ENCODE results near the gene RLBP1.

Gene RLBP1

DNA sequence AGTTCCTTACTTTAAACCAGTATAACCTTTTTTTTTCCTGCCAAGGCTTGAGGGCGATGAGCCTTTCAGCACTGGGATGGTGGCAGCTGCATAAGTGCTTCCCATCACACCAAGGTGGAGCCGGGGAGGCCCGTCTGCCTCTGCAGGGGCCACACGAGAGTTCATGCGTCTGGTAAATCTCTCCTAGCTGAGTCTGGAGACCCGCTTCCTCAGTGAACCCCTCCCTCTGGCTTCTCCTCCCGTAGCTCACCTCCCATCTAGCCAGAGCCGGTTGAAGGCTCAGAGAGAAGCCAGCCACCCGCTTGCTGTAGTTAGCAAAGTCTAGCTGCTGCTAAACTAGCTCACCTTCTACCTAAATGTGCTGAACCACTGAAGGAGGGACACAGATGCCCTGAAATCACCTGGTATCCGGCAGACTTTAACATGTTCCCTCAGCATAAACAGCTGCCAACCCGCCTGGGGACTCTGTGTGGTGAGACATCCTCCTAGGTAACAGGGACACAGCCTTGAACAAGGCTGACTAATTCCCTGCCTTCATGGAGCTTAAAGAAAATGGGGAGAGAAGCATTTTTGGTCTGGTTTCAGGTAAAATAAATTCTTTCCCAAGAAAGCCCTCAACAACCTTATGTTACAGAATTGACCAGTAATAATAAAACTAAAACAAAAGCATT, 42.9 kb downstream of the RLBP1 start:
- no peak for DNase-seq

DNA sequence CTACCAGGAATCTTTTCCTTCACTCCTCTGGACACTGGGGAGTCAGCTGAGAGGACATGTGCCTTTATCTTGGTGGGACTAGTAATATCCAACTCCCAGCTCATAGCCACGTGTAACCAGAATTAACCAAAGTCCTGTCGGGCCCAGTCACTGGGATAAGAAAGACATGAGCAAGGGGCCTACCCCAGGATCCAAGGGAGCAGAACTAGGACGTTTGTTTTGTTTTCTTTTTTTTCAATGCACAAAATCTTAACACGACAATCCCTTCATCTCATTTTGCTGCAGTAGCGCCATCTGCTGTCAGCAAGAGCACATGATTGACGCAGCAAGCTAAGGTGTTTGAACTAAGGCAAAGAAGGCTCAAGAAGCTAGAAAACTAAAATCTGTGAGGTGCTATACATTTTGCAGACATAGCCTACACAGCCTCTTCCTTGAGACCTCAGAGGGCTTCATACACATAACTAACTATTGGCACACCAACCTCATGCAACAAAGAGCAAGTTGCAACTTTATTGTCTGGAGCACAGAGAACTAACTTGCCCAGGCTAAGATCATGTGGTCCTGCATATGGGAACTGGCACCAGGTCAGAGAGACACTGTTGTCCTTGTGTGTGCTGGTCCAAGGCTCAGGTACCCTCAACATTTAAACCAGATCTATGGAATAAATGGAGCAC, 43.6 kb downstream of the RLBP1 start:
- DNase-seq: peak in 33 of 56 donors; percentile 14 to 77 (median 41)

DNA sequence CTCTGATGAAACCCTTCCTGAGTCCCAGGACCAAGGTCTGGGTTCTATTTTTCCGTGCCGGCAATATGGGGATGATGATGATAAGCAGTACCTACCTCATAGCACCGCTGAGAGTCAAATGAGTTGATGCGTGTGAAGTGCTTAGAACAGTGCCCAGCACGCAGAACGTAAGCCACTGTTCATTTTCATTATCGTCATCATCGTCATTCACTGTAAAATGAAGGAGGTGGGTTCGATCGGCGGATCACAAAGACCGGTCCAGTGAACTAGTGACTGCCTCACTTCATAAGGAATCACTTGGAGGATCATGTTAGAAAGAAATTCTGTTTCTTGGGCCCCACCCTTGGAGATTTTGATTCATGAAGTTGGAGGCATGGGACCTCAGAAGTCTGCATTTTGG, 44.3 kb downstream of the RLBP1 start:
- DNase-seq: no peak

DNA sequence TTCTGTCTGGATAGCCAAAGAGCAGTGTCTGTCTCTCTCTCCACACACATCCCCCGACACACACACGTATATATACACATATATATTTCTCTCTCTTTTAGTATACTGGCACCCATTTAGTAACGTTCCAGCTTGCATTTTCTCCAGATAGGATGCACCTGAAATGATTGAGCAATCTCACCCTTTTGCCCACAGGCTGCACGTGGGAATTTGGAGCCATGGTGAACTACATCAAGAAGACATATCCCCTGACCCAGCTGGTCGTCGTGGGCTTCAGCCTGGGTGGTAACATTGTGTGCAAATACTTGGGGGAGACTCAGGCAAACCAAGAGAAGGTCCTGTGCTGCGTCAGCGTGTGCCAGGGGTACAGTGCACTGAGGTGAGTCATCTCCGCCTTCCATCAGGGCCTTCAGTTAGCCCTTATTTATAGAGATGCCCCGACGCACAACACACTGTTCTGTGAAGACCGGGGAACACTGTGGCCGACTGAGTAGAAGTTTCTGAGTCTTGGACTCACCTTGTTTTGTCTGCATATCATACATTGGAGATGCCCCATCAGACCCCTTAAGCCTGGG, 45.7 kb downstream of the RLBP1 start:
- no peak for DNase-seq

DNA sequence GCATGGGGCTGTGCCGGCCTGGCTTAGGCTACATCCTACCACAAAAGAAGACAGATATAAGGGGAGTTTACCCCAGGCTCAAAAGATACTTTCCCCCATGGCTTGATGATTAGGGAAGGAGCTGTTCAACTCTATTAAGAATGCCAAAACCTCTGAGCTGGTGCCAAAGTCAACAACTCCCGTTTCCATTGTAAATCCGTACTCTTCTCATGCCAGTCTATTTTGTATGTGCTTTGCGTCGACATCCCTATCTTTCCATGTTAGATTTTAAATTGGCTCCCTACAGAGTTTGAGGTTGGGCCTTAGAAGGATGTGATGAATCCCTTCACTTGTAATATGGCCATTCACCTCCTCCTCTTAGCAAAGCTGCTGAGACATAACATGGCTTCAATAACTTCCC, 46.9 kb downstream of the RLBP1 start:
- no peak for DNase-seq

DNA sequence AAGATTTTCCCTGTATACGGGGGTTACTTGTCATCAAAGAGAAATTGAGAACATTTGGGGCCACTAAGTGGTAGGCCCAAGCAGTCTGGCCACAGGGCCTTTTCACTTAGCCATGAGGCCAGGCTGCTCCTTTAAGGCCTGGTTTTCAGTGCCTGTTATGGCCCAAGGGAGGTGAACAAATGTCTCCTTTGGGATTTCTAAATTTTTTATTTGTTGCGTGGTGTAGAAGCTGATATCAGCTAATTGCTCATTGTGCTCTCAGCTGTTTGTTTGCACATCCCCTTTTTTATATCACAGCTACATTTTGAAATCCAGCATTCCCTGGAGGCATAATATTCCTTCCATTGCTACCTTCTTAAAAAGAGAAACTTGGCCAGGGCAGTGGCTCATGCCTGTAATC, 48.5 kb downstream of the RLBP1 start:
- DNase-seq: no peak

DNA sequence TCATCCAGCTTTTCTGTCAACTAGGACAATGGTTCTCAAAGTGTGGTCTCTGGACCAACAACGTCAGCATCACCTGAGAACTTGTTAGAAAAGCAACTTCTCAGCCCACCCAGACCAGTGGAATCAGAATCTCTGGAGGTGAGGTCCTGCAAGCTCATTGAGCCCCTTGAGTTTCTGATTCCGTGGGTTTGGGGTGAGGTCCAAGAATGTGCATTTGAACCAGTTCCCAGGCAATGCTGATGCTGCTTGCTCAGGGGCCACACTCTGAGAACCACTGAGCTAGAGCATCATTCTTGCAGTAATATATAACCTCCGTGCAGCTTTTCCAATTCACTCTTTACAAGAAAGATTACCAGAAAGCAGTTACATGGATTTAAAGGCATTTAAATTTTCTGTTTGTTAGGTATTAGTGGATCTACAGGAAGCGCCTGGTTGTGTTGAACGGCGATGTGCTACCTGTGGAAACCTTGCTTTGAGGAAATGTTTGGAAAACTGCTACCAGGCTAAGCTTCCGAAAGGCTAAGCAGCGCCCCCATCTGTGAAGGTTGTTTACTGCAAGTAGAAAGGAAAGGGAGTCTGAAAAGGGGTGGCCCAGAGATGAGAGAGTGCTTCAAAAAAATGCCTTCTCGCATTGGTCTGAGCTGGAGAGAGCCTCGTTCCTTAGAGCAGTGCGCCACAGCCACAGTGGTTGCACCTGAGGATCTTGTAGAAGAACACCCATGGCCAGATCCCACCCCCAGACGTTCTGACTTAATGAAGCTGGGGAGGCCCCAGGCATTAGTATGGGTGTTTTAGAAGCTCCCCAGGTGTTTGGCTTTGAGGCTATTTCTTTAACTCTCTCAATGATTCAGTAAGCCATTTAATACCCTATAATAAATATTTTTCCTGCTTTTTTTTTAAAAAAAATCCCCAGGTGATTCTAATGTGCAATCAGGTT, 50.0 kb downstream of the RLBP1 start:
- peak in 19 of 56 donors; percentile 10 to 71 (median 22) for DNase-seq

DNA sequence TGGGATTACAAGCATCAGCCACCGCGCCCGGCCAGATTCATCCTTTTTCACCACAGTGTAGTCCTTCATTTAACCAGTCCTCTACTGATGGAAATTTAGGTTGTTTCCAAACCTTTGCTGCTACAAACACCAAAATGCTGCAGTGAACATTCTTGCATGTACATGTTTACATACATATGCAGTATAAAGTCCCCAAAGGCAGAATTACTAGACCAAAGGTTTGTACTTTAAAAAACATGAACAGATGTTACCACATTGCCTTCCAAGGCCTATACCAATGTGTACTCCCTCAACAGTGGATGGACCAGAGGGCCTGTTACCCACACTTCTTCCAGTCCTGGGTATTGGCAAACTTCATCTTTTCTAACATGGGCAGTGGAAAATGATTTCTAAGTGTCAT, 51.0 kb downstream of the RLBP1 start:
- no peak for DNase-seq

DNA sequence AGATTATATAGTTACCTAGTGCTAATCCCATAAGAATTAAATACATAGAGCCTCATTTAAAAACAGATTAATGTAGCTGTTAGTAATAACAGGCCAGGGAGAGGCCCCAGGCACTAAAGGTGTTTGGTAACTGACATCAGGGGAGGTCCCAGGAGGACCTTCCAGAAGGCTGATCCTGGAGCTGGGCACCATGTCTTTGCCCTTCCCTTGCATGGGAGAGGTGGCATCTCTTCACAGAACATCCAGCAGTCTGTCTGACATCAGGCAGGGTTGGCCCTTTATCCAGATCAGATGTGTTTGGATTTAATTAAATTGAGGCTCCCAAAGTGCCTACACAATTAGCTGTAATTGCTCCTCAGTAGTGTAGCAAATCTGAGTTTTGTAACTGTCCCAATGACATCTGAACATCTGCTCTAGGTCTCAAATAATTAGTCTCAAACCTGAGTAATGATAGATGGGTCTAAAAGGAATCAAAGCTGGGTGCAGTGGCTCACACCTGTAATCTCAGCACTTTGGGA, 53.0 kb downstream of the RLBP1 start:
- DNase-seq: no peak

DNA sequence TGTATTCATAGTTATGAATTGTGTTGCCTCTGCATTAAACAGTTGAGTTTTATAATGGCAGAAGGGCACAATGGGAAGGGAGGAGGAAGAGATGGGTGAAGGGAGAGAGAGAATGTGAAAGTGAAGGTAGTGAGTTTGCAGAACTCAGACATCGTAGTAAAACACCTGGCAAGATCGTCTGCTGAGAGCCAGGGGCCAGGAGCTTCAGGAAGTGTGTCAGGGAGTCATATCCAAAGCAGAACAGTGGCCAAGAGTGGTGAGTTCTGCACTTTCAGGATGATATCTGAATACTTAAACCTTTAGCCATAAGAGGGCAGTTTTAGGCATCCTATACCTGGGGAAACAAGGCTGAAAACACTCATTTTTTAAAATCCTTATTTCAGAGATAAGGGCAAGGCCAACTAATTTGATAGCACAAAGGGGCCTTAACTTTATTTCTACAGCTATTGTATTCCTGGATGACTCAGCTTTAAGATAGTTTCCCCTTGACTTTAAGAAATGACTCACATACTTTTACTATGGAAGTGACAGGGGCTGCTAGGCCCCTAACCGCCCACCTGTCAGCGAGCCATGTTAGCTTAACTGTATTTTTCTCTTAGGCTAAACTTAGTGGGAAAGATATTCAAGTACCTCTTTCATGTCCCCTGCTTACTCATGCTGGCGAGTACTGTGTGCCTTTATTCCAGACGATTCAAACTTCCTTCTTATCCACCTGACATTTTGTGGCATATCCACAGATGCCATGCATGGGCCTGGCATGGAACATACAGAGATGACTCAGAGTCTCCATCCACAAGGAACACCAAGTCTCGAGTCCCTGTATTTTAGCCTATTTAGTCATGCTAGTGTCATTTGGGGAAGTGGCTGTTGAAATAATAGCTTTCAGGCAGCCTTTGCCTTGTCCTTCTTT, 53.9 kb downstream of the RLBP1 start:
- no peak for DNase-seq

DNA sequence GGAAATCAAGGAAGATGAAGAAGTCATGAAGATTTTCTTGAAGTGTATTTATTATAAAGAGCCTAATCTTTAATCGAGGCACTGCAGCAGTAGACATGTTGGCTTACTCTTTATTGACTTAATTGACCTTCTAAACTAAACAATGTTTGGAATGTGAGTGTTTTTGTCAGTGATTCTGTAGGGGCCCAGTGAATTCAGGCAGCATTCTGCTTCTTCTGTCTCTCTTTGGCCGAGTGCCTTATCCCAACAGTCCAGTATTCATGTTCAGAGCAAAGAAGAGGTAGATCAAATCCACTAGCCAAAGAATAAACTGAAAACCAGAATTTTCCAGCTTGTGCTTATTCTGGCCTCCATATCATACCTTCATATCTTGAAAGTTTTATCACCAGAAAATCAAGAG, 55.7 kb downstream of the RLBP1 start:
- DNase-seq: no peak

DNA sequence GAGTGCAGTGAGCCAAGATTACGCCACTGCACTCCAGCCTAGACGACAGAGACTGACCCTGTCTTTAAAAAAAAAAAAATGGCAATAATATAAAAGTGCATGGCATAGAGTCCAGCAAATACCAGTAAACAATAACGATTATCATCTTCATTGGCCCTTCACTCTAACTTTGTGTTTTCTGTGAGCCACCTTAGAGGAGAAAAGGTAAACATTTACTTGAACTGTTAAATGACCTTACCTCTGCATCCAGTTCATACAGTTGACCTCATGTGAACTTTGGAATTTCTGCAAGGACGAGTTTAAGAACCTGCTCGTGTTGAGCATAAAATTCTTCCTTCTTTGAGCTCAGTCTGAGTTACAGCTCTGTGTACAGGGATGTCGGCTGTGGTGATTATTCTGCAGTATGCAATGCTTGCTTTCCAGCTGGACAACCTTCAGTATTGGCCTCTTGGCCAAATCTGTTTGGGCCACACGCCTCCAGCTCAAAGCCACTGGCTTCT, 56.6 kb downstream of the RLBP1 start:
- no peak for DNase-seq

DNA sequence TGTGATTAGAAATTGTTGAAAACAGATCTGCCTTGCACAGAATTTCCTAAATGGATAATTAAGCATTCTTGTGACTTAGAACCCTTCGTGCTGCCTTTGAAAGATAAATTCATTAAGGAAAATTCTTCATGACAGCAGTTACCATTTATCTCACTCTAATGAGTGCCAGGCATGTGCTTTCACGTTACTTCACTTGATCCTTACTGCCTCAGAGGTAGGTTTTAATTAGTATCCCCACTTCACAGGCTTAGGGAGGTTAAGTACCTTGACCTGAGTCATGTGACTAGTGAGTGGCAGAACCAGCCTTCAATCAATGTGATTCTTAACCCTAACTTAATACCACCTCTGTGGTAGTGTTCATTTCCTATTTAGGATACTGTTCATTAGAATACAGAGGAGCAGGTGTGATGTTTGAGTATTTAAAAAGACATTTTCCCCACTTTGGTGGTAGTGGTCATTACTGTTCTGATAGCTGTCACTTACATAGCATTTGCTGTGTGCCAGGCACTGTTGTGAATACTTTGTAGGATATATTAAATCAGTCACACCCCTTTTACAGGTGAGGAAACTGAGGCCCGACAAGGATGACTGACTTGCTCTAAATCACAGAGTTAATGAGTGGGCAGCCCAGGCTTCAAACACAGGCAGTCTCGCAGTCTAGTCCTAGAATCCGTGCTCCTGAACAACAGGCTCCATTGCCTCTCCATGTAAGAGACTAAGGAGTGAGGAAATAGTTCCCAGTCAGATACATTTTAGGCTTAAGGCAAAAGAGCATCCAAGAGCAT, 57.9 kb downstream of the RLBP1 start:
- DNase-seq: no peak

DNA sequence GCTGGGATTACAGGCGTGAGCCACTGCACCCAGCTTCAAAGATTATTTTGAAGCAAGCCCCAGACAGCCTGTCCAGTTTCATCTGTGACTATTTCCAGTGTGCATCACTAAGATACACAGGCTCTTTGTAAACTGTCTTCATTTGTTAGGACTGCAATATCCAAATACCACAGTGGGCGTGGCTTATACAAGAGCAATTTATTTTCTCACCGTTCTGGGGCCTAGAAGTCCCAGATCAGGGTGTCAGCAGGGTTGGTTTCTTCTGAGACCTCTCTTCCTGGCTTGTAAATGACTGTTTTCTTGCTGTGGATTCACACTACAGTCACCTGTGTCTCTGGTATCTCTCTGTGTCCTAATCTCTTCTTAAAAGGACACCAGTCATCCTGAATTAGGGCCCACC, 59.7 kb downstream of the RLBP1 start:
- DNase-seq: no peak

Data from amygdala (tissue), 56 donors.